Activated T-cell treated with anti-CD3 and anti-CD28 coated beads, Interleukin-2, amount 50 U/mL, for 24 hours (primary cell): ENCODE measurements around the gene UGT1A9.
"Not testable (repeated sequence)": the region's sequence is repeated elsewhere in the genome, so short reads cannot be mapped to it uniquely, and the experiment has no call there.

Source experiments
- DNase-seq: peaks from one replicate; pipeline ENCODE4 v3.0.0-alpha.2; 2020
- H3K27ac Mint-ChIP-seq: 2 replicates; pipeline ENCODE4 v1.8.0; 2020; ENCODE audit warnings: mild to moderate bottlenecking, mixed read lengths
- H3K27me3 Mint-ChIP-seq: 2 replicates; pipeline ENCODE4 v1.8.0; 2020; ENCODE audit warnings: mixed read lengths
- H3K36me3 Mint-ChIP-seq: 2 replicates; pipeline ENCODE4 v1.8.0; 2020; ENCODE audit warnings: low read depth, mixed read lengths
- H3K4me1 Mint-ChIP-seq: 2 replicates; pipeline ENCODE4 v1.8.0; 2020; ENCODE audit warnings: low read depth, mixed read lengths
- H3K4me3 Mint-ChIP-seq: 2 replicates; pipeline ENCODE4 v1.8.0; 2020; ENCODE audit warnings: mild to moderate bottlenecking, moderate library complexity, mixed read lengths
- H3K9me3 Mint-ChIP-seq: 2 replicates; pipeline ENCODE4 v1.8.0; 2020; ENCODE audit warnings: mixed read lengths

UGT1A9 gene

DNA sequence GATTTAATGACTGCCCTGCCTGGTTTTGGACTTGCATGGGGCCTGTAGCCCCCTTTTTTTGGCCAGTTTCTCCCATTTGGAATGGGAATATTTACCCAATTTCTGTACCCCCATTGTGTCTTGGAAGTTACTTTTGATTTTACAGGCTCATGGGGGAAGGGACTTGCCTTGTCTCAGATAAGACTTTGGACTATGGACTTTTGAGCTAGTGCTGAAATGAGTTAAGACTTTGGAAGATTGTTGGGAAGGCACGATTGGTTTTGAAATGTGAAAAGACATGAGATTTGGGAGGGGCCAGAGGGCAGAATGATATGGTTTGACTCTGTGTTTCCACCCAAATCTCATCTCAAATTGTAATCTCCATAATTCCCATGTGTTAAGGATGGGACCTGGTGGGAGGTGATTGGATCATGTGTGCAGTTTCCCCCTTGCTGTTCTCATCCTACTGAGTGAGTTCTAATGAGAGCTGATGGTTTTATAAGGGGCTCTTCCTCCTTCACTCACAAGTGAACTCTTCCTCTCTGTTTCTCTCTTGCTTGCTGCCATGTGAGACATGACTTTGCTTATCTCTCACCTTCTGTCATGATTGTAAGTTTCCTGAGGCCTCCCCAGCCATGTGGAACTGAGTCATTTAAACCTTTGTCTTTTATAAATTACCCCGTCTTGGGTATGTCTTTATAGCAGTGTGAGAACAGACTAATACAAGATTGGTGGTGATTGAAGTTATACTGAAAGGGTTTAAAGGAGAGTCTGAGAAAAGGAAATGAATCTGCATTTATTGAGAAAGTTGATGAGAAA is 79.7 kb downstream of the UGT1A9 start:
- DNase-seq = not testable (repeated sequence)
- H3K27me3 Mint-ChIP-seq = peaks cover 36% of the 10 kb centered on the region
- peaks cover 13% of the 10 kb centered on the region for H3K9me3 Mint-ChIP-seq

GRCh38 chr2:233754872-233755611 is 83.3 kb downstream of the UGT1A9 start:
- H3K4me1 Mint-ChIP-seq = no peaks in the 10 kb centered on the region
- H3K36me3 Mint-ChIP-seq = no peaks in the 10 kb centered on the region
- H3K4me3 Mint-ChIP-seq = no peak overlapping the region
- no peak for DNase-seq
- no peak overlapping the region for H3K27ac Mint-ChIP-seq
- peaks cover 9% of the 10 kb centered on the region for H3K9me3 Mint-ChIP-seq
- H3K27me3 Mint-ChIP-seq = peaks cover 22% of the 10 kb centered on the region

More for the DNA sequence above, 79.7 kb downstream of the UGT1A9 start:
- not testable (repeated sequence) for H3K4me3 Mint-ChIP-seq, H3K4me1 Mint-ChIP-seq, H3K27ac Mint-ChIP-seq, H3K36me3 Mint-ChIP-seq

DNA sequence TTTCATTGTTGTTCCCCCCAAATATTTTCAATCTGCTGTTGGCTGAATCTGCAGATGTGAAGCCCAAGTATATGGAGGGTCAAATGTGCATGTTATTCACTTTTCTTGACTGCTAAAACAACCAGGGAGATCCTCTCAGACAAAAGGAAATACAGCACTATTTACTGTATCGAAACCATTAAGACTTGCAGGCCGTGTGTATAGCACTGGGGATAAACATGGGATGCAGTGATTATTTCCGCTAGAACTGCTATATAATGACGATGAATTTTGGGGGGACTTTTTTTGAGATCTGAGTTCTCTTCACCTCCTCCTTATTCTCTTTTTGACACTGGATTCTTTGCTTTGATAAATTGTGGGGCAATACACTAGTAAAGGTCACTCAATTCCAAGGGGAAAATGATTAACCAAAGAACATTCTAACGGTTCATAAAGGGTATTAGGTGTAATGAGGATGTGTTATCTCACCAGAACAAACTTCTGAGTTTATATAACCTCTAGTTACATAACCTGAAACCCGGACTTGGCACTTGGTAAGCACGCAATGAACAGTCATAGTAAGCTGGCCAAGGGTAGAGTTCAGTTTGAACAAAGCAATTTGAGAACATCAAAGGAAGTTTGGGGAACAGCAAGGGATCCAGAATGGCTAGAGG is 84.9 kb downstream of the UGT1A9 start:
- Mint-ChIP-seq H3K4me3 (no peak overlapping the region), H3K27ac (no peak overlapping the region), H3K36me3 (no peaks in the 10 kb centered on the region)

GRCh38 chr2:233758141-233758540 is 86.4 kb downstream of the UGT1A9 start:
- Mint-ChIP-seq H3K9me3 (no peaks in the 10 kb centered on the region), H3K4me3 (no peak overlapping the region), H3K36me3 (no peaks in the 10 kb centered on the region), H3K4me1 (no peaks in the 10 kb centered on the region), H3K27ac (no peak overlapping the region), H3K27me3 (peaks cover 20% of the 10 kb centered on the region)
- no peak for DNase-seq

More for the DNA sequence above, 84.9 kb downstream of the UGT1A9 start:
- no peaks in the 10 kb centered on the region for H3K9me3 Mint-ChIP-seq
- DNase-seq = no peak
- peaks cover 20% of the 10 kb centered on the region for H3K27me3 Mint-ChIP-seq
- no peaks in the 10 kb centered on the region for H3K4me1 Mint-ChIP-seq

DNA sequence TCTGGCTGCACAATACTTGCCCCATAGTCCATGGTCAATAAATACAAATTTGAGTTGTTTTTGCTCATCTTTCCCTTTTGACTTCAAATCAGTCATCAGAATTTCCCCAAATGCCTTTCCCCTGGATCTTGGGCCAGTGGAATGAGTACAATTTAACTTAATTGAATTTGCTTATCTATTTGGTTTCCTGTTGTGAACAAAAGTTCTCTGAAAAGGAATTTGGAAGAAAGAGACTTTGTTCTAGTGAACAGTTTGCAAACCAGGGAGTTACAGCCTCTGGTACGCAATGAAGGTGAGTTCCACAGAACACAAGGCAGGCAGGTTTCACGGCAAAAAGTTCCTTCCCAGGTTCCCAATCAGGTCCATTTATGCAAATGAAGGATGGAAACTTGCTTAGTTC is 87.2 kb downstream of the UGT1A9 start:
- H3K4me3 Mint-ChIP-seq = no peak overlapping the region
- H3K27ac Mint-ChIP-seq = no peak overlapping the region
- no peak for DNase-seq
- H3K36me3 Mint-ChIP-seq = no peaks in the 10 kb centered on the region
- H3K9me3 Mint-ChIP-seq = no peaks in the 10 kb centered on the region
- H3K4me1 Mint-ChIP-seq = no peaks in the 10 kb centered on the region
- H3K27me3 Mint-ChIP-seq = peaks cover 20% of the 10 kb centered on the region

GRCh38 chr2:233760043-233760442 is 88.3 kb downstream of the UGT1A9 start, which contains the start of gene UGT1A1:
Gene UGT1A1, plus strand, starts transcription at chr2:233760270. Its CDS starts 18 bp downstream, at chr2:233760288.
- Mint-ChIP-seq H3K36me3 (no peaks in the 10 kb centered on the region), H3K4me1 (no peaks in the 10 kb centered on the region), H3K27me3 (peaks cover 21% of the 10 kb centered on the region), H3K4me3 (no peak within 1 kb of the TSS), H3K27ac (no peak within 1 kb of the TSS), H3K9me3 (no peaks in the 10 kb centered on the region)
- no peak for DNase-seq

GRCh38 chr2:233761040-233761769 is 89.5 kb downstream of the UGT1A9 start:
- H3K4me3 Mint-ChIP-seq = no peak overlapping the region

DNA sequence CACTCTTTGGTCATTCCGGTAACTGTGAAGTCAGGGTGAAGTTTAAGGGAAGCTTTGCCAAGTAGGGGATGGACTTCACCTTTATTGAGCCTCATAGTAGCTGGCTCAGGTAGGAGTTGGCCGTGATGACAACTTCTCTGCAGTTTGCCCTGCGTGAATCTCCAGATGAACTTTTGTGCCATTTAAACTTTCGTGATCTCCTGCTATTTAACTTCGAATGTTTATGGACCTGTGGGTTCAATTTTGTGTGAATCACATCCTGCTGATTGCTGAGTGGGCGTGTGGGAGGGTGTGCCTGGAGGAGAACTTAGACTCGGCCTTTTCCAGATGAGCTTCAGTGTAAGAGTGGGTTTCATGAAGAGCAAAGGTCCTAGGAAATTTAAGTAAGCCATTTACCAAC is 92.6 kb downstream of the UGT1A9 start:
- Mint-ChIP-seq H3K36me3 (no peaks in the 10 kb centered on the region), H3K27me3 (peaks cover 28% of the 10 kb centered on the region), H3K4me3 (no peak overlapping the region), H3K9me3 (no peaks in the 10 kb centered on the region), H3K4me1 (no peaks in the 10 kb centered on the region), H3K27ac (no peak overlapping the region)
- DNase-seq = no peak

More at GRCh38 chr2:233761040-233761769, 89.5 kb downstream of the UGT1A9 start:
- Mint-ChIP-seq H3K27me3 (peaks cover 24% of the 10 kb centered on the region), H3K4me1 (no peaks in the 10 kb centered on the region), H3K9me3 (no peaks in the 10 kb centered on the region), H3K27ac (no peak overlapping the region), H3K36me3 (no peaks in the 10 kb centered on the region)
- DNase-seq = no peak

DNA sequence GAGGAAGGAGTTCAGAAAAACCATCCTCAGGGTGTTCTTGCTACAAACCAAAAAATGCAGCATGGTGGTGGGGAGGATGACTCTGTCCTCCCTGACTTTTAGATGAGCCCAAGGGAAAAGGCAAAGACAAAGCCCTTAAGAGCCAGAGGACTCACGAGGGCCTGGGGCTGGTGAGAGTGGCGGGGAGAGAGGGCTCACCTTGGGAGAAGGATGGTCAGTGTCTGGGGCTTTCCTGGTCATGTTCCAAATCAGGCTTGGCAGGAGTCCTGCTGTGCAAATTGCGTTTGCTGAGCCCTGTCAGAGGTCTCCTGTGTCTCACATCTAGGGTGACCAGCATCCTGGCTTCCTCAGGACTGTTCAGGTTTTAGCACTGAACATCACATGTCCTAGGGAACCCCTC is 93.1 kb downstream of the UGT1A9 start:
- Mint-ChIP-seq H3K27me3 (peaks cover 31% of the 10 kb centered on the region), H3K27ac (no peak overlapping the region), H3K9me3 (no peaks in the 10 kb centered on the region), H3K4me1 (no peaks in the 10 kb centered on the region), H3K4me3 (no peak overlapping the region), H3K36me3 (no peaks in the 10 kb centered on the region)
- no peak for DNase-seq

GRCh38 chr2:233766416-233766815 is 94.7 kb downstream of the UGT1A9 start:
- no peaks in the 10 kb centered on the region for H3K36me3 Mint-ChIP-seq
- H3K27me3 Mint-ChIP-seq = peaks cover 31% of the 10 kb centered on the region
- H3K4me1 Mint-ChIP-seq = no peaks in the 10 kb centered on the region
- no peak overlapping the region for H3K4me3 Mint-ChIP-seq
- DNase-seq = no peak
- H3K27ac Mint-ChIP-seq = no peak overlapping the region
- no peaks in the 10 kb centered on the region for H3K9me3 Mint-ChIP-seq

- Mint-ChIP-seq H3K4me1 (no peaks in the 10 kb centered on the region), H3K27ac (no peak overlapping the region), H3K27me3 (peaks cover 34% of the 10 kb centered on the region), H3K4me3 (no peak overlapping the region), H3K9me3 (no peaks in the 10 kb centered on the region), H3K36me3 (no peaks in the 10 kb centered on the region)
- DNase-seq = no peak
These were observed 96.4 kb downstream of the UGT1A9 start for GRCh38 chr2:233768076-233768475.

GRCh38 chr2:233769260-233769659 is 97.6 kb downstream of the UGT1A9 start:
- no peaks in the 10 kb centered on the region for H3K9me3 Mint-ChIP-seq
- H3K27me3 Mint-ChIP-seq = peaks cover 28% of the 10 kb centered on the region
- H3K36me3 Mint-ChIP-seq = no peaks in the 10 kb centered on the region
- H3K4me3 Mint-ChIP-seq = no peak overlapping the region
- H3K27ac Mint-ChIP-seq = no peak overlapping the region
- no peaks in the 10 kb centered on the region for H3K4me1 Mint-ChIP-seq
- DNase-seq = no peak

DNA sequence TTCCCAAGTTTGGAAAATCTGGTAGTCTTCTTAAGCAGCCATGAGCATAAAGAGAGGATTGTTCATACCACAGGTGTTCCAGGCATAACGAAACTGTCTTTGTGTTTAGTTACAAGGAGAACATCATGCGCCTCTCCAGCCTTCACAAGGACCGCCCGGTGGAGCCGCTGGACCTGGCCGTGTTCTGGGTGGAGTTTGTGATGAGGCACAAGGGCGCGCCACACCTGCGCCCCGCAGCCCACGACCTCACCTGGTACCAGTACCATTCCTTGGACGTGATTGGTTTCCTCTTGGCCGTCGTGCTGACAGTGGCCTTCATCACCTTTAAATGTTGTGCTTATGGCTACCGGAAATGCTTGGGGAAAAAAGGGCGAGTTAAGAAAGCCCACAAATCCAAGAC is 100.5 kb downstream of the UGT1A9 start:
- Mint-ChIP-seq H3K36me3 (no peaks in the 10 kb centered on the region), H3K4me1 (no peaks in the 10 kb centered on the region), H3K27ac (no peak overlapping the region), H3K27me3 (peaks cover 21% of the 10 kb centered on the region), H3K9me3 (peaks cover 14% of the 10 kb centered on the region), H3K4me3 (no peak overlapping the region)
- no peak for DNase-seq

- Mint-ChIP-seq H3K36me3 (no peaks in the 10 kb centered on the region), H3K27me3 (peaks cover 18% of the 10 kb centered on the region), H3K9me3 (peaks cover 14% of the 10 kb centered on the region), H3K4me3 (no peak overlapping the region), H3K27ac (no peak overlapping the region), H3K4me1 (no peaks in the 10 kb centered on the region)
- DNase-seq = no peak
These were observed 100.9 kb downstream of the UGT1A9 start for GRCh38 chr2:233772583-233772982.
